ENCODE results near the gene SERTAD4. TPM values are rescaled to one million over a fixed set of nuclear protein-coding genes. Genes with fewer than 3 reads are reported as not detected.

Gene SERTAD4
- total RNA-seq, 1 experiment from 2014 or later, result 8.0 TPM

GRCh38 chr1:210292231-210292871 is 59.8 kb downstream of the SERTAD4 start:
- BruUV-seq (replicated peaks), result TSS peak; percentile 70
- Histone ChIP-seq H3K27ac (ENCODE audit: low read depth, low read length, poor library complexity, severe bottlenecking) (peak overlapping the region; percentile 94), H3K4me1 (ENCODE audit: insufficient read depth, low read length, poor library complexity, severe bottlenecking) (peaks cover 58% of the 10 kb centered on the region), H3K4me3 (ENCODE audit: low read depth, low read length, poor library complexity, severe bottlenecking) (peak overlapping the region; percentile 47), H3K36me3 (ENCODE audit: insufficient read depth, low read length, poor library complexity, severe bottlenecking) (no peaks in the 10 kb centered on the region), H3K27me3 (replicated peaks; ENCODE audit: insufficient read depth, low read depth, low read length, poor library complexity) (no peaks in the 10 kb centered on the region), H3K9me3 (ENCODE audit: low read depth, low read length, poor library complexity, severe bottlenecking) (no peaks in the 10 kb centered on the region)
- CTCF ChIA-PET, result interaction anchor here (0.9 kb wide), 1 partner anchor 42 kb away, joined by 14 read pairs; no protein-coding TSS in a partner anchor
- no peak for DNase-seq (ENCODE audit: low spot score)
- POLR2A ChIA-PET (ENCODE audit: low non-redundant PET), result interaction anchor here (0.6 kb wide), 1 partner anchor 53 kb away, joined by 3 read pairs; no protein-coding TSS in a partner anchor
- intact Hi-C loops (cut with micrococcal nuclease; ENCODE audit: unreplicated experiment), result loop anchor here (5.0 kb wide), 2 partner anchors 40 to 55 kb away; no protein-coding TSS in a partner anchor
- peak; percentile 38 for TF ChIP-seq CTCF (conservative IDR thresholded peaks at IDR 0.05; ENCODE audit: low read depth, low read length)
- TF ChIP-seq EZH2 (IDR thresholded peaks at IDR 0.05; ENCODE audit: borderline replicate concordance, low read depth, low read length, poor library complexity, severe bottlenecking), result no peak

- peak overlapping the region; percentile 94 for H3K27ac ChIP-seq (ENCODE audit: low read depth, low read length, poor library complexity, severe bottlenecking)
- no peaks in the 10 kb centered on the region for H3K27me3 ChIP-seq (replicated peaks; ENCODE audit: insufficient read depth, low read depth, low read length, poor library complexity)
- H3K4me1 ChIP-seq (ENCODE audit: insufficient read depth, low read length, poor library complexity, severe bottlenecking), result peaks cover 58% of the 10 kb centered on the region
- intact Hi-C loops (cut with micrococcal nuclease; ENCODE audit: unreplicated experiment), result loop anchor here (1.0 to 5.0 kb wide), 3 partner anchors 16 to 56 kb away; no protein-coding TSS in a partner anchor
- H3K9me3 ChIP-seq (ENCODE audit: low read depth, low read length, poor library complexity, severe bottlenecking), result no peaks in the 10 kb centered on the region
- ChIA-PET POLR2A (ENCODE audit: low non-redundant PET) (interaction anchor here (0.7 kb wide), 1 partner anchor 90 kb away, joined by 3 read pairs; no protein-coding TSS in a partner anchor), CTCF (no interaction called here)
- TF ChIP-seq CTCF (conservative IDR thresholded peaks at IDR 0.05; ENCODE audit: low read depth, low read length) (no peak), EZH2 (IDR thresholded peaks at IDR 0.05; ENCODE audit: borderline replicate concordance, low read depth, low read length, poor library complexity, severe bottlenecking) (no peak)
- H3K4me3 ChIP-seq (ENCODE audit: low read depth, low read length, poor library complexity, severe bottlenecking), result peak overlapping the region; percentile 47
- H3K36me3 ChIP-seq (ENCODE audit: insufficient read depth, low read length, poor library complexity, severe bottlenecking), result no peaks in the 10 kb centered on the region
- no peak for DNase-seq (ENCODE audit: low spot score)
- no TSS peak for BruUV-seq (replicated peaks)
Observed at GRCh38 chr1:210293171-210293607, 60.6 kb downstream of the SERTAD4 start.

GRCh38 chr1:210294999-210295745 is 62.6 kb downstream of the SERTAD4 start:
- H3K36me3 ChIP-seq (ENCODE audit: insufficient read depth, low read length, poor library complexity, severe bottlenecking), result no peaks in the 10 kb centered on the region
- H3K4me1 ChIP-seq (ENCODE audit: insufficient read depth, low read length, poor library complexity, severe bottlenecking), result peaks cover 55% of the 10 kb centered on the region
- no TSS peak for BruUV-seq (replicated peaks)
- CTCF ChIA-PET, result interaction anchor here (0.9 kb wide), 1 partner anchor 30 kb away, joined by 3 read pairs; no protein-coding TSS in a partner anchor
- POLR2A ChIA-PET (ENCODE audit: low non-redundant PET), result no interaction called here
- TF ChIP-seq EZH2 (IDR thresholded peaks at IDR 0.05; ENCODE audit: borderline replicate concordance, low read depth, low read length, poor library complexity, severe bottlenecking), result no peak
- TF ChIP-seq CTCF (conservative IDR thresholded peaks at IDR 0.05; ENCODE audit: low read depth, low read length), result no peak
- H3K27ac ChIP-seq (ENCODE audit: low read depth, low read length, poor library complexity, severe bottlenecking), result peak overlapping the region; percentile 64
- no peaks in the 10 kb centered on the region for H3K9me3 ChIP-seq (ENCODE audit: low read depth, low read length, poor library complexity, severe bottlenecking)
- no peaks in the 10 kb centered on the region for H3K27me3 ChIP-seq (replicated peaks; ENCODE audit: insufficient read depth, low read depth, low read length, poor library complexity)
- DNase-seq (ENCODE audit: low spot score), result peak; percentile 96
- intact Hi-C loops (cut with micrococcal nuclease; ENCODE audit: unreplicated experiment), result loop anchor here (5.0 kb wide), 2 partner anchors 43 to 58 kb away; no protein-coding TSS in a partner anchor
- H3K4me3 ChIP-seq (ENCODE audit: low read depth, low read length, poor library complexity, severe bottlenecking), result peak overlapping the region; percentile 0

Other genes with a start within 250 kb of the SERTAD4 start
- gene HHAT, start 96.1 kb downstream of the SERTAD4 start, total RNA-seq (2021), result 2.7 and 3.0 TPM in 2 replicates